Stomach (tissue), 9 donors: ENCODE measurements around the gene CSTF2T. TPM values are rescaled to one million over a fixed set of nuclear protein-coding genes. Genes with fewer than 3 reads are reported as not detected.

Experiments used
- DNase-seq, 2 donors: peaks; one replicate each; pipeline versions ENCODE4 v3.0.0 to v3.0.0-alpha.2; 2013 to 2019
- H3K27ac ChIP-seq, 5 donors: fragments of 200-600 bp in 4 of 5; sonication (generic) in 4 of 5; one replicate each; pipeline ENCODE4 v1.5.1; 2013 to 2019; ENCODE audit warnings: mild to moderate bottlenecking in 1 of 5, moderate library complexity in 1 of 5
- H3K27me3 ChIP-seq, 3 donors: fragments of 200-600 bp; sonication (generic); one replicate each; pipeline ENCODE4 v1.5.1; 2017 to 2019; ENCODE audit warnings: mixed run types in 1 of 3
- H3K36me3 ChIP-seq, 4 donors: fragments of 200-600 bp; sonication (generic); 1 replicate in 3 of 4; 2 replicates in 1 of 4; pipeline ENCODE4 v1.5.1; 2016 to 2019
- H3K4me1 ChIP-seq, 4 donors: fragments of 200-600 bp; sonication (generic); one replicate each; pipeline ENCODE4 v1.5.1; 2016 to 2019
- H3K4me3 ChIP-seq, 4 donors: fragments of 200-600 bp; sonication (generic) in 3 of 4; one replicate each; pipeline ENCODE4 v1.5.1; 2016 to 2019; ENCODE audit warnings: mild to moderate bottlenecking in 1 of 4
- H3K9me3 ChIP-seq, 4 donors: fragments of 200-600 bp; sonication (generic); one replicate each; pipeline ENCODE4 v1.5.1; 2016 to 2019
- CTCF ChIP-seq, 7 experiments: fragments of 450-650 bp in 4 of 7; fragments of 200-600 bp in 3 of 7; sonication (generic) in 3 of 7; IDR thresholded peaks; one replicate each; pipeline ENCODE4 v1.5.1; 2016 to 2019; ENCODE audit warnings: antibody characterized with exemption in 7 of 7, control low read depth in 2 of 7, mild to moderate bottlenecking in 1 of 7
- EP300 ChIP-seq: sonication (generic); formaldehyde crosslinking; IDR thresholded peaks from one replicate; pipeline ENCODE4 v1.6.1; 2017; ENCODE audit warnings: antibody characterized with exemption
- POLR2A ChIP-seq, 4 donors: fragments of 450-650 bp; IDR thresholded peaks; one replicate each; pipeline ENCODE4 v1.6.1; 2016; ENCODE audit warnings: antibody characterized with exemption in 4 of 4, control low read depth in 2 of 4, mild to moderate bottlenecking in 1 of 4, moderate library complexity in 1 of 4
- POLR2AphosphoS5 ChIP-seq, 3 donors: sonication (generic); formaldehyde crosslinking; IDR thresholded peaks; one replicate each; pipeline ENCODE4 v1.6.1; 2016; ENCODE audit warnings: antibody characterized with exemption in 3 of 3
- WGBS, 5 donors: extraction: QIAGEN DNeasy Blood & Tissue Kit in 3 of 5; methylation state at CpG; one replicate each; pipeline versions ENCODE4 v1.1.5 to v1.1.7; 2013 to 2018; 5-methylcytosine and 5-hydroxymethylcytosine counted together
- intact Hi-C: fragments of 100-400 bp; cut with DNase I; formaldehyde crosslinking; loops from one replicate; pipeline ENCODE4 v1.15.1; 2023; ENCODE audit warnings: low total_unique reads
- polyA plus RNA-seq, 3 donors: library from polyadenylated mRNA; stranded (reverse); fragments of 200-250 nt; gene quantifications; one replicate each; pipeline ENCODE4 v1.2.3, GENCODE V29; 2013
- total RNA-seq, 5 donors: library from RNA; depleted of rRNA; stranded (reverse); fragments of >200 nt; gene quantifications; one replicate each; pipeline versions ENCODE4 v1.1.0 to v1.2.3, GENCODE V29; 2014 to 2016
- donor health status: healthy with polysubstance abuse.
- donor health status: Bipolar disorder and iron deficiency.
- donor health status: healthy.

CSTF2T gene
- total and polyA plus RNA-seq, 8 donors = 3.8 to 55.4 (median 8.7) TPM

- no peak overlapping the region for H3K4me3 ChIP-seq
- no peak for DNase-seq
- peaks cover 0 to 26% (median under 1%) of the 10 kb centered on the region in 4 donors for H3K4me1 ChIP-seq
- H3K27me3 ChIP-seq = no peaks in the 10 kb centered on the region
- H3K9me3 ChIP-seq = no peaks in the 10 kb centered on the region
- TF ChIP-seq CTCF (IDR thresholded peaks at IDR 0.05) (no peak), POLR2A (IDR thresholded peaks at IDR 0.05) (no peak), POLR2AphosphoS5 (IDR thresholded peaks at IDR 0.05) (no peak), EP300 (no peak)
- H3K27ac ChIP-seq = no peak overlapping the region
- WGBS, 5 donors = 67 to 77% (median 71%) methylated on average over 1 of the region's 1 CpG
- intact Hi-C loops = no loop called here
- H3K36me3 ChIP-seq = no peaks in the 10 kb centered on the region
These were observed 12.1 kb upstream of the CSTF2T start for GRCh38 chr10:51711519-51711891.

DNA sequence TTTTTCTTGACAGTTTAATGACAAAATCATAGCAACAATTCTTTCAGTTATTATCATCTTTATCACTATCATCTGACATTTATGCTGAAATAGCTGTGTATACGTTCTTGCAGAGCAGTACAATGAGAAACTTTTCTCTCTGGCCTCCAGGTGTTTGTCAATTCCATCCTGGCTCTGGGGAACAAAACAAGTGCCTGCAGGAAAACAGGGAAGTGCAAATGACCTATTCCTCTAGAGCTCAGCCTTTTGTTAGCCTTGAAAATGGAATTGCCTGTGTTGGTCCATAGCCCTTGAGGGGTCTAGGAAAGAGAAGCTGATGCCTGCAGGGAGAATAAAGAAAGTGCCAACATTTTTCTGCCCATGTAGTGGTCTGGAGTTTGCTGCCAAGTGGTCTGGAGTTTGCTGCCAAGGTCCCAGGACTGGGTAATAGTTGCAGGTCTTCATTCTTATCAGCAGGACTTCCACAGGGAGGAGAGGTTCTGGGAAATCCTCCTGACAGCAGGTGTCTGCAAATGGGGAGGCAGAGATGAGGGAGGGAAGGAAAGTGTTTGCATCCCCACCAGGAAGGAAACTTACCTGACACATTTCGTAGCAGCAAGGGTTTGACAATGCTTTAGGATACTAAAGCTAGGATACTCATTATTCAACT, 10.1 kb upstream of the CSTF2T start:
- H3K4me1 ChIP-seq = peaks cover 0 to 37% (median 6%) of the 10 kb centered on the region in 4 donors

DNA sequence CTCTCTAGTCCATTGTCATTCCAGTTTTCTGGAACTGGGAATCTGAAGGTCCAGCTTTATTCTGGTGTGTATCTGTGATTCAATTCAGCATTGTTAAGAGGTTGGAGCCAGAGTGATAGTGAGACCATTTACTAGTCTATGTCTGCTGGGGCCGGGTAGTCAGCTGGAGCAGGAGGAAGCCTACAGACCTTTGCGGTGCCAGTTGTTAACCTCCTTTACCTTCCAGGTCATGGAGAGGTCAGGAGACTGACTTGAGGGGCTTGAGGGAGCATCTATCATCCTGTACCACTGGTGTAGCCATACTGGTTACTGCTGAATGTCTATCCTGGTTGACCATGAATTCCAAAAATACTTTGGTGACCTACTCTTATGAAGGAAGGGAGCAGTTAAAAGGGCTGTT, 9.2 kb upstream of the CSTF2T start:
- no peak overlapping the region for H3K4me3 ChIP-seq
- DNase-seq = no peak
- H3K4me1 ChIP-seq = peaks cover 0 to 37% (median 6%) of the 10 kb centered on the region in 4 donors
- H3K9me3 ChIP-seq = no peaks in the 10 kb centered on the region
- intact Hi-C loops = no loop called here
- 75 to 89% (median 76%) methylated on average over 2 of the region's 2 CpGs for WGBS, 5 donors
- H3K27ac ChIP-seq = peak overlapping the region in 2 of 5 donors; percentile 5 to 74
- TF ChIP-seq EP300 (no peak), CTCF (IDR thresholded peaks at IDR 0.05) (no peak), POLR2AphosphoS5 (IDR thresholded peaks at IDR 0.05) (no peak), POLR2A (IDR thresholded peaks at IDR 0.05) (no peak)
- H3K36me3 ChIP-seq = no peaks in the 10 kb centered on the region
- no peaks in the 10 kb centered on the region for H3K27me3 ChIP-seq

More for the DNA sequence above, 10.1 kb upstream of the CSTF2T start:
- no peak overlapping the region for H3K4me3 ChIP-seq
- TF ChIP-seq POLR2A (IDR thresholded peaks at IDR 0.05) = no peak
- TF ChIP-seq POLR2AphosphoS5 (IDR thresholded peaks at IDR 0.05) = no peak
- no peak for TF ChIP-seq CTCF (IDR thresholded peaks at IDR 0.05)
- TF ChIP-seq EP300 = no peak
- H3K27me3 ChIP-seq = no peaks in the 10 kb centered on the region
- intact Hi-C loops = no loop called here
- H3K36me3 ChIP-seq = no peaks in the 10 kb centered on the region
- no peak overlapping the region for H3K27ac ChIP-seq
- 73 to 84% (median 80%) methylated on average over 2 of the region's 2 CpGs for WGBS, 5 donors
- DNase-seq = no peak
- no peaks in the 10 kb centered on the region for H3K9me3 ChIP-seq

DNA sequence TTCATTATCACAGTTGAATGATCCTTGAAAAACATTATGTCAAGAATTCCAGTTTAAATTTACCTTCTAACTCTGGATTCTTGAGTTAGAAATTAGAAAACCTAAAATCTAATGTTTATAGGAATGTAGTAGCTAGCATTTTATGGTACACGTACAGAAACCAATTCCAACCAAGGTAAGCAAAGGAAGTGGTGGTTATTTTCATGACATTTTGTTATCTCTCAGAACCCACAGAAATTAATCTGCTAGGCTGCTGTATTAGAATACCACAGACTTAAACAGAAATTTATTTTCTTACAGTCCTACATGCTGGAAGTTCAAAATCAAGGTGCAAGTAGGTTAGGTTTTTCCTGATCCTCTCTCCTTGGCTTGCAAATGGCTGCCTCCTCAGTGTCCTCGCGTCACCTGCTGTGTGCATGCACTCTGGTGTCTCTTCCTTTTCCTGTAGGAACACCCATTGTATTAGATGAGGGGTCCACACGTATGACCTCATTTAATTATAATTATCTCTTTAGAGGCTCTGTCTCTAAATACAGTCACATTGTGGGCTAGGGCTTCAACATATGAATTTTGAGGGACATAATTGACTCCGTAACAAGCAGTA, 8.5 kb upstream of the CSTF2T start:
- no peaks in the 10 kb centered on the region for H3K27me3 ChIP-seq
- no peak for DNase-seq
- intact Hi-C loops = no loop called here
- no peaks in the 10 kb centered on the region for H3K9me3 ChIP-seq
- WGBS, 5 donors = 72 to 92% (median 82%) methylated on average over 5 of the region's 5 CpGs
- H3K36me3 ChIP-seq = no peaks in the 10 kb centered on the region
- H3K4me1 ChIP-seq = peaks cover 0 to 37% (median 6%) of the 10 kb centered on the region in 4 donors
- TF ChIP-seq EP300 (no peak), POLR2A (IDR thresholded peaks at IDR 0.05) (no peak), CTCF (IDR thresholded peaks at IDR 0.05) (no peak), POLR2AphosphoS5 (IDR thresholded peaks at IDR 0.05) (no peak)
- peak overlapping the region in 4 of 5 donors; percentile 5 to 74 (median 49) for H3K27ac ChIP-seq
- H3K4me3 ChIP-seq = no peak overlapping the region
